Esophagus muscularis mucosa (tissue), 4 donors: Measurements from ENCODE around the gene MZT1.

Experiments used
- CTCF ChIP-seq, 3 experiments: fragments of 200-600 bp in 2 of 3; fragments of 450-650 bp in 1 of 3; sonication (generic) in 2 of 3; IDR thresholded peaks; one replicate each; pipeline ENCODE4 v1.5.1; 2017 to 2019; ENCODE audit warnings: antibody characterized with exemption in 3 of 3, mild to moderate bottlenecking in 2 of 3, moderate library complexity in 1 of 3
- EP300 ChIP-seq: sonication (generic); formaldehyde crosslinking; IDR thresholded peaks from one replicate; pipeline ENCODE4 v1.6.1; 2017; ENCODE audit warnings: antibody characterized with exemption
- POLR2AphosphoS5 ChIP-seq, 2 donors: sonication (generic); formaldehyde crosslinking; IDR thresholded peaks; one replicate each; pipeline ENCODE4 v1.6.1; 2017; ENCODE audit warnings: antibody characterized with exemption in 2 of 2

GRCh38 chr13:72754111-72754510, 26.7 kb upstream of the MZT1 start:
- no peak for TF ChIP-seq CTCF (IDR thresholded peaks at IDR 0.05)
- TF ChIP-seq POLR2AphosphoS5 (IDR thresholded peaks at IDR 0.05), result no peak
- no peak for TF ChIP-seq EP300
